Measurements from ENCODE around the gene RPS6KA6.

DNA sequence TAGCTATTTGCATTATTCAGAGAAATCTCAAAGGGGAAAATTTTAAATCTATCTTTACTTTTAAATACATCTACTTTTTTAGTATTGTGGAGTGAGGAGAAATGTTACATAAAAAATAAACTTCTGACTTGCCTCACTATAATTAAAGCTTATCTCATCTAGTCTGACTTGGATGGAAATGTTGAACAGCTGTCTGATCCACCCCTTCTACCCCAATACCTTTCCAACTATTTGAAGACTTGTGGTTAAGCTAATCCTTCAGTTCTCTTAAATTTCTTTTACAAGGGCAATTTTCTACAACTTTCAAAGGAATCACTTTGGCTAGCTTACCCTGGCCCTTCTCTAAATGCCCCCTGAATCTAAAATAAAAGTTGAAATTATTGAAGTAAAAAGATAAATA, 17.3 kb upstream of the RPS6KA6 start:
- TF ChIP-seq TARDBP (IDR thresholded peaks at IDR 0.05) (no peak), BHLHE40 (IDR thresholded peaks at IDR 0.05; ENCODE audit: borderline replicate concordance) (no peak), SP1 (IDR thresholded peaks at IDR 0.05) (no peak), ARNT (IDR thresholded peaks at IDR 0.05) (no peak), FOXA1 (IDR thresholded peaks at IDR 0.05) (no peak), ELF4 (IDR thresholded peaks at IDR 0.05) (no peak), FOXM1 (IDR thresholded peaks at IDR 0.05; ENCODE audit: borderline replicate concordance) (no peak), CTBP1 (IDR thresholded peaks at IDR 0.05; ENCODE audit: borderline replicate concordance) (no peak), ZNF384 (IDR thresholded peaks at IDR 0.05) (no peak)

Data from HEK293T (cell line).